Mesenchymal stem cell (in vitro differentiated cells and primary cell): ENCODE results near the gene FRMD4A.
"Not testable (repeated sequence)": the region's sequence is repeated elsewhere in the genome, so short reads cannot be mapped to it uniquely, and the experiment has no call there.

Source experiments
- DNase-seq: peaks from one replicate; pipeline ENCODE4 v3.0.0-alpha.2; 2013
- H2AFZ ChIP-seq: one replicate; pipeline ENCODE4 v1.6.1; 2013; ENCODE audit warnings: low read depth, mild to moderate bottlenecking, control low read depth, inconsistent platforms, low read length, moderate library complexity
- H2AK5ac ChIP-seq: 2 replicates; pipeline ENCODE4 v1.6.1; 2013; ENCODE audit warnings: low read length, moderate library complexity, mild to moderate bottlenecking, inconsistent platforms; ENCODE audit not compliant: severe bottlenecking
- H2BK120ac ChIP-seq: one replicate; pipeline ENCODE4 v1.6.1; 2013; ENCODE audit warnings: low read depth, mild to moderate bottlenecking, inconsistent platforms, low read length, moderate library complexity
- H2BK12ac ChIP-seq, 2 experiments: one replicate each; pipeline ENCODE4 v1.6.1; 2013; ENCODE audit warnings: inconsistent platforms in 2 of 2, low read length in 2 of 2, mild to moderate bottlenecking in 2 of 2, moderate library complexity in 2 of 2, control low read depth in 1 of 2
- H2BK15ac ChIP-seq: one replicate; pipeline ENCODE4 v1.6.1; 2013; ENCODE audit warnings: mild to moderate bottlenecking, low read depth, inconsistent platforms; ENCODE audit not compliant: poor library complexity, severe bottlenecking
- H2BK5ac ChIP-seq: 2 replicates; pipeline ENCODE4 v1.6.1; 2013; ENCODE audit warnings: low read depth, mild to moderate bottlenecking, low read length, control low read depth, inconsistent platforms; ENCODE audit not compliant: poor library complexity, severe bottlenecking
- H3K14ac ChIP-seq, 2 experiments: one replicate each; pipeline ENCODE4 v1.6.1; 2013; ENCODE audit warnings: inconsistent platforms in 2 of 2, low read length in 2 of 2, control low read depth in 1 of 2, mild to moderate bottlenecking in 1 of 2, moderate library complexity in 1 of 2
- H3K18ac ChIP-seq, 2 experiments: one replicate each; pipeline ENCODE4 v1.6.1; 2013; ENCODE audit warnings: inconsistent platforms in 2 of 2, low read length in 2 of 2, control low read depth in 1 of 2, low read depth in 1 of 2, mild to moderate bottlenecking in 1 of 2
- H3K23ac ChIP-seq, 2 experiments: one replicate each; pipeline ENCODE4 v1.6.1; 2013; ENCODE audit warnings: inconsistent platforms in 2 of 2, low read length in 2 of 2, mild to moderate bottlenecking in 2 of 2, moderate library complexity in 2 of 2, control low read depth in 1 of 2
- H3K27ac ChIP-seq: 2 replicates; pipeline ENCODE4 v1.5.1; 2013; ENCODE audit warnings: mild to moderate bottlenecking, moderate library complexity, low read length, control low read depth, inconsistent platforms; ENCODE audit not compliant: poor library complexity, severe bottlenecking
- H3K27me3 ChIP-seq, 2 experiments: 2 replicates each; pipeline versions ENCODE4 v1.6.1 to v1.7.0; 2013; ENCODE audit warnings: low read length in 2 of 2, mild to moderate bottlenecking in 2 of 2, moderate library complexity in 2 of 2, control low read depth in 1 of 2, inconsistent platforms in 1 of 2; ENCODE audit not compliant: control insufficient read depth in 1 of 2, insufficient read depth in 1 of 2
- H3K36me3 ChIP-seq, 2 experiments: 2 replicates each; pipeline versions ENCODE4 v1.6.1 to v1.7.0; 2013; ENCODE audit warnings: low read length in 2 of 2, control low read depth in 1 of 2, inconsistent platforms in 1 of 2, low read depth in 1 of 2, mild to moderate bottlenecking in 1 of 2; ENCODE audit not compliant: insufficient read depth in 2 of 2, control insufficient read depth in 1 of 2
- H3K4ac ChIP-seq, 2 experiments: one replicate each; pipeline ENCODE4 v1.6.1; 2013; ENCODE audit warnings: inconsistent platforms in 2 of 2, low read length in 2 of 2, mild to moderate bottlenecking in 2 of 2, moderate library complexity in 2 of 2, control low read depth in 1 of 2, low read depth in 1 of 2
- H3K4me1 ChIP-seq: 2 replicates; pipeline ENCODE4 v1.6.1; 2013; ENCODE audit warnings: low read depth, low read length, control low read depth; ENCODE audit not compliant: control insufficient read depth, insufficient read depth
- H3K4me2 ChIP-seq: 2 replicates; pipeline ENCODE4 v1.6.1; 2013; ENCODE audit warnings: low read length, mild to moderate bottlenecking, inconsistent platforms; ENCODE audit not compliant: poor library complexity, severe bottlenecking
- H3K4me3 ChIP-seq, 2 experiments: 2 replicates each; pipeline versions ENCODE4 v1.5.1 to v1.7.0; 2013; ENCODE audit warnings: low read length in 2 of 2, mild to moderate bottlenecking in 2 of 2, control low read depth in 1 of 2, low read depth in 1 of 2; ENCODE audit not compliant: insufficient read depth in 1 of 2
- H3K79me1 ChIP-seq: replicated peaks from 2 replicates; pipeline ENCODE4 v1.6.1; 2013; ENCODE audit warnings: mild to moderate bottlenecking, control low read depth, low read length, inconsistent platforms; ENCODE audit not compliant: poor library complexity, severe bottlenecking
- H3K9ac ChIP-seq: 2 replicates; pipeline ENCODE4 v1.7.0; 2013; ENCODE audit warnings: mild to moderate bottlenecking, low read length, moderate library complexity
- H3K9me3 ChIP-seq: 2 replicates; pipeline ENCODE4 v1.7.0; 2013; ENCODE audit warnings: mild to moderate bottlenecking, low read length; ENCODE audit not compliant: control insufficient read depth
- H4K8ac ChIP-seq: one replicate; pipeline ENCODE4 v1.6.1; 2013; ENCODE audit warnings: inconsistent platforms, mild to moderate bottlenecking, low read length, moderate library complexity
- H4K91ac ChIP-seq: one replicate; pipeline ENCODE4 v1.6.1; 2013; ENCODE audit warnings: mild to moderate bottlenecking, low read length, inconsistent platforms
- WGBS: methylation state at CpG from one replicate; pipeline ENCODE4 v1.1.7; 2013; ENCODE audit warnings: mixed read lengths; 5-methylcytosine and 5-hydroxymethylcytosine counted together

FRMD4A gene

DNA sequence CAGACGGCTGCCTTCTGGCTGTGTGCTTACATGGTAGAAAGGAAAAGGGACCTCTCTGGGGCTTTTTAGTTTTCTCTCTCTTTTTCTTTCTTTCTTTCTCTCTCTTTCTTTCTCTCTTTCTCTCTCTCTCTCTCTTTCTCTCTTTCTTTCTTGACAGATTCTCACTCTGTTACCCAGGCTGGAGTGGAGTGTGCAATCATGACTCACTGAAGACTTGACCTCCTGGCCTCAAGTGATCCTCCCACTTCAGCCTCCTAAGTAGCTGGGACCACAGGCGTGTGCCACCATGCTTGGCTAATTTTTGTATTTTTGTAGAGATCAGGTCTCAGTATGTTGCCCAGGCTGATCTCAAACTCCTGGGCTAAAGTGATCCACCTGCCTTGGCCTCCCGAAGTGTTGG lies 409.6 kb downstream of the FRMD4A start:
- H3K9me3 ChIP-seq, H2BK120ac ChIP-seq, H3K9ac ChIP-seq, H2BK15ac ChIP-seq, H3K27ac ChIP-seq, H3K18ac ChIP-seq, H3K23ac ChIP-seq, H3K4me3 ChIP-seq, H2BK12ac ChIP-seq, H2BK5ac ChIP-seq, H3K79me1 ChIP-seq, H4K91ac ChIP-seq, H3K14ac ChIP-seq, H3K27me3 ChIP-seq, H3K36me3 ChIP-seq, H3K4ac ChIP-seq, H3K4me2 ChIP-seq, H2AFZ ChIP-seq, H4K8ac ChIP-seq: not testable (repeated sequence)
- DNase-seq = peak; percentile 65
- peak overlapping the region; percentile 74 for H2AK5ac ChIP-seq
- WGBS = 57% methylated on average over 2 of the region's 3 CpGs
- peaks cover 10% of the 10 kb centered on the region for H3K4me1 ChIP-seq

- DNase-seq = no peak
- Histone ChIP-seq H2BK12ac (no peak overlapping the region), H2BK5ac (no peak overlapping the region), H3K9me3 (no peaks in the 10 kb centered on the region), H2BK120ac (no peak overlapping the region), H3K18ac (no peak overlapping the region), H3K4me1 (peaks cover 14% of the 10 kb centered on the region), H3K4me2 (no peak overlapping the region), H4K91ac (no peak overlapping the region), H2BK15ac (no peak overlapping the region), H3K79me1 (peaks cover 1% of the 10 kb centered on the region), H3K27me3 (no peaks in the 10 kb centered on the region), H2AFZ (no peak overlapping the region), H3K36me3 (no peaks in the 10 kb centered on the region), H3K9ac (no peak overlapping the region), H3K23ac (no peak overlapping the region), H3K27ac (no peak overlapping the region), H4K8ac (no peak overlapping the region), H3K4ac (no peak overlapping the region), H3K14ac (no peak overlapping the region), H3K4me3 (no peak overlapping the region), H2AK5ac (peak overlapping the region; percentile 74)
- WGBS = 50% methylated on average over 2 of the region's 3 CpGs
Observed at GRCh38 chr10:13920465-13920864, 410.3 kb downstream of the FRMD4A start.

GRCh38 chr10:13920031-13920430 lies 410.7 kb downstream of the FRMD4A start:
- no peak overlapping the region for H3K23ac ChIP-seq
- no peaks in the 10 kb centered on the region for H3K36me3 ChIP-seq
- H2BK15ac ChIP-seq = no peak overlapping the region
- no peak overlapping the region for H2BK120ac ChIP-seq
- no peaks in the 10 kb centered on the region for H3K27me3 ChIP-seq
- H3K4ac ChIP-seq = no peak overlapping the region
- no peak overlapping the region for H2AFZ ChIP-seq
- no peak overlapping the region for H3K4me2 ChIP-seq
- no peak for DNase-seq
- no peak overlapping the region for H3K27ac ChIP-seq
- H3K4me3 ChIP-seq = no peak overlapping the region
- H3K14ac ChIP-seq = no peak overlapping the region
- H3K9ac ChIP-seq = no peak overlapping the region
- H4K91ac ChIP-seq = no peak overlapping the region
- H3K79me1 ChIP-seq = peaks cover 1% of the 10 kb centered on the region
- H3K18ac ChIP-seq = no peak overlapping the region
- H2BK5ac ChIP-seq = no peak overlapping the region
- 94% methylated on average over 1 of the region's 1 CpG for WGBS
- no peaks in the 10 kb centered on the region for H3K9me3 ChIP-seq
- H2AK5ac ChIP-seq = peak overlapping the region; percentile 56
- H4K8ac ChIP-seq = no peak overlapping the region
- H2BK12ac ChIP-seq = no peak overlapping the region
- peaks cover 14% of the 10 kb centered on the region for H3K4me1 ChIP-seq

DNA sequence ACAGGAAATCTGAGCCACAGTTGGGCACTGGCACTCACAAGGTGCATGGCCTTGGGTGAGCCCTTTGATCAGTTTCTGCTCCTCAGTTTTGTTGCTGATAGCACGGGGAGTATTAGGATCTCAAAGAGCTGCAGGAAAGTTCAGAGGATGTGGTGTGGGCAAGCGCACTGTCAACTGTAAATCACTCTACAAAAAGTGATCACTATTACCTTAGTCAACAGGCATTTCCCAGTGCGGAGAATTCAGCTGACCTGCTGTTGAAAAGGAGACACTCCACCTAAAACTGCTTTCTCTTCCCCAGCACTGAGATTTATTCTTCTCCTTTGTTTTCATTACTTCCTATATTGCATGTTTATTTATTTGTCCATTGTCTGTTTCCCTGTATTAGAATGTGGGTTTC lies 412.9 kb downstream of the FRMD4A start:
- no peak overlapping the region for H2BK15ac ChIP-seq
- H3K4me1 ChIP-seq = peaks cover 12% of the 10 kb centered on the region
- no peak overlapping the region for H3K4me3 ChIP-seq
- no peak overlapping the region for H3K23ac ChIP-seq
- no peak overlapping the region for H2BK5ac ChIP-seq
- peak overlapping the region; percentile 4 for H4K8ac ChIP-seq
- H3K4ac ChIP-seq = no peak overlapping the region
- no peak overlapping the region for H3K9ac ChIP-seq
- H2BK120ac ChIP-seq = no peak overlapping the region
- H3K9me3 ChIP-seq = no peaks in the 10 kb centered on the region
- 64% methylated on average over 3 of the region's 3 CpGs for WGBS
- peaks cover 1% of the 10 kb centered on the region for H3K79me1 ChIP-seq
- no peaks in the 10 kb centered on the region for H3K36me3 ChIP-seq
- H3K27ac ChIP-seq = peak overlapping the region; percentile 14
- no peak overlapping the region for H2AK5ac ChIP-seq
- H3K14ac ChIP-seq = no peak overlapping the region
- no peak overlapping the region for H2AFZ ChIP-seq
- no peak overlapping the region for H3K18ac ChIP-seq
- H4K91ac ChIP-seq = no peak overlapping the region
- H3K4me2 ChIP-seq = no peak overlapping the region
- DNase-seq = no peak
- no peak overlapping the region for H2BK12ac ChIP-seq
- no peaks in the 10 kb centered on the region for H3K27me3 ChIP-seq
